Hepatocyte (in vitro differentiated cells): ENCODE measurements around the gene MEIS1. TPM values are rescaled to one million over a fixed set of nuclear protein-coding genes. Genes with fewer than 3 reads are reported as not detected.

ENCODE experiments used
- DNase-seq: peaks from one replicate; pipeline ENCODE4 v3.0.0-alpha.2; 2016; ENCODE audit warnings: low spot score
- H2AFZ ChIP-seq: fragments of 200-600 bp; sonication (generic); 2 replicates; pipeline ENCODE4 v1.6.0; 2016; ENCODE audit warnings: antibody characterized with exemption, mild to moderate bottlenecking
- H3K27ac ChIP-seq: fragments of 200-600 bp; sonication (generic); 2 replicates; pipeline ENCODE4 v1.5.1; 2016; ENCODE audit warnings: mild to moderate bottlenecking
- H3K27me3 ChIP-seq: fragments of 200-600 bp; sonication (generic); 2 replicates; pipeline ENCODE4 v1.6.1; 2016
- H3K36me3 ChIP-seq: fragments of 200-600 bp; sonication (generic); replicated peaks from 2 replicates; pipeline ENCODE4 v1.5.1; 2016; ENCODE audit warnings: low read depth; ENCODE audit not compliant: insufficient read depth
- H3K4me1 ChIP-seq: fragments of 200-600 bp; sonication (generic); 2 replicates; pipeline ENCODE4 v1.5.1; 2016; ENCODE audit warnings: mild to moderate bottlenecking, moderate library complexity; ENCODE audit not compliant: insufficient read depth
- H3K4me2 ChIP-seq: fragments of 200-600 bp; sonication (generic); 2 replicates; pipeline ENCODE4 v1.6.0; 2016
- H3K4me3 ChIP-seq: fragments of 200-600 bp; sonication (generic); 2 replicates; pipeline ENCODE4 v1.5.1; 2016; ENCODE audit warnings: mild to moderate bottlenecking
- H3K79me2 ChIP-seq: fragments of 200-600 bp; sonication (generic); 2 replicates; pipeline ENCODE4 v1.6.0; 2017; ENCODE audit warnings: mild to moderate bottlenecking
- H3K9me2 ChIP-seq: fragments of 200-600 bp; sonication (generic); replicated peaks from 2 replicates; pipeline ENCODE4 v1.6.0; 2017; ENCODE audit warnings: mild to moderate bottlenecking; ENCODE audit not compliant: insufficient read depth
- H3K9me3 ChIP-seq: fragments of 200-600 bp; sonication (generic); 2 replicates; pipeline ENCODE4 v1.5.1; 2016; ENCODE audit warnings: low read depth, mild to moderate bottlenecking
- H4K20me1 ChIP-seq: fragments of 200-600 bp; sonication (generic); 2 replicates; pipeline ENCODE4 v1.6.0; 2016; ENCODE audit warnings: mild to moderate bottlenecking; ENCODE audit not compliant: insufficient read depth, poor library complexity, severe bottlenecking
- EZH2 ChIP-seq: fragments of 200-600 bp; sonication (generic); IDR thresholded peaks from 2 replicates; pipeline ENCODE4 v1.6.1; 2016; ENCODE audit warnings: antibody characterized with exemption, mild to moderate bottlenecking, borderline replicate concordance
- EZH2phosphoT487 ChIP-seq: fragments of 200-600 bp; sonication (generic); IDR thresholded peaks from one replicate; pipeline ENCODE4 v1.6.1; 2018; ENCODE audit warnings: antibody characterized with exemption, mild to moderate bottlenecking, low read depth, moderate library complexity; ENCODE audit not compliant: unreplicated experiment, severe bottlenecking
- WGBS: methylation state at CpG from one replicate; pipeline ENCODE4 v1.1.6; 2016; ENCODE audit warnings: low lambda C conversion rate; ENCODE audit errors: missing lambda C conversion rate; 5-methylcytosine and 5-hydroxymethylcytosine counted together
- polyA plus RNA-seq: library from polyadenylated mRNA; unstranded; fragments of >200 nt; fragmentation: Nextera tagmentation; extraction: Ambion mirVana; gene quantifications from 2 replicates; pipeline ENCODE4 v1.2.1, GENCODE V29; 2016
- total RNA-seq: library from RNA; depleted of rRNA; stranded (reverse); fragments of >200 nt; gene quantifications from 2 replicates; pipeline ENCODE4 v1.2.3, GENCODE V29; 2014
- TF ChIP-seq, protein P1 (sequence below): fragments of 200-600 bp; sonication (generic); IDR thresholded peaks from 2 replicates; pipeline ENCODE4 v1.5.1; 2016; ENCODE audit warnings: antibody characterized with exemption, mild to moderate bottlenecking; ENCODE audit not compliant: poor library complexity

The MEIS1 gene
- total and polyA plus RNA-seq, 2 experiments from 2014 or later: 29.6 to 35.5 TPM

DNA sequence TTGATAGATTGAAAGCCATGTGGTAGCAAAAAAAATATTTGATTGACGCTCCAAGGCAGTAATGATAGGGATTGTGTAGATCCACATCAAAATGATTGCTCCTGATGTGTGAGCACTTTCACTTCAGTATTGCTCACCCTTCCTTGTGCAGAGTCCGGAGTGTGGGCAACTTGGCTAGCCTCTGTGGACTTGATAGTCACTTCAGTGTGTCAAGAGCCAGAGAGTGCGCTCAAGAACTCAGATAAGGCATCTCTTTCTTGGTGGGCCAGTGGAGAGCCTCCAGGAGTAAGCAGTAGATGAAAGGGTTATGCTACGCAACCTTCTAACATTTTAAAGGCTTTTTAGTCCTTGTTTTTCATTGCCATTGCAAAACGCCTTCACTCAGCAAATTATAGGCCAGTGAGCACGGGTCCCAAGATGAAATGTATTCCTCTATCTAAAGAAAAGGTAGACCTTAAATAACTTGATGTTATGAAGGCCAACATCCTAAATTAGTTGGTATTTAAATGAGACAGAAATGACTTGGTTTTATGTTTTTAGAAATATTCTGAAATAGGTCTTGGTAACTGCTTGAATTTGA, 84.4 kb downstream of the MEIS1 start:
- Histone ChIP-seq H3K4me2 (no peak overlapping the region), H3K79me2 (peaks cover 34% of the 10 kb centered on the region), H3K27me3 (no peaks in the 10 kb centered on the region), H3K4me1 (peaks cover 12% of the 10 kb centered on the region), H3K36me3 (no peaks in the 10 kb centered on the region), H3K4me3 (no peak overlapping the region), H4K20me1 (peaks cover 4% of the 10 kb centered on the region), H3K9me3 (no peaks in the 10 kb centered on the region), H3K9me2 (no peaks in the 10 kb centered on the region), H3K27ac (no peak overlapping the region), H2AFZ (no peak overlapping the region)
- TF ChIP-seq EZH2phosphoT487 (no peak), EZH2 (no peak)
- TF ChIP-seq, protein P1, sequence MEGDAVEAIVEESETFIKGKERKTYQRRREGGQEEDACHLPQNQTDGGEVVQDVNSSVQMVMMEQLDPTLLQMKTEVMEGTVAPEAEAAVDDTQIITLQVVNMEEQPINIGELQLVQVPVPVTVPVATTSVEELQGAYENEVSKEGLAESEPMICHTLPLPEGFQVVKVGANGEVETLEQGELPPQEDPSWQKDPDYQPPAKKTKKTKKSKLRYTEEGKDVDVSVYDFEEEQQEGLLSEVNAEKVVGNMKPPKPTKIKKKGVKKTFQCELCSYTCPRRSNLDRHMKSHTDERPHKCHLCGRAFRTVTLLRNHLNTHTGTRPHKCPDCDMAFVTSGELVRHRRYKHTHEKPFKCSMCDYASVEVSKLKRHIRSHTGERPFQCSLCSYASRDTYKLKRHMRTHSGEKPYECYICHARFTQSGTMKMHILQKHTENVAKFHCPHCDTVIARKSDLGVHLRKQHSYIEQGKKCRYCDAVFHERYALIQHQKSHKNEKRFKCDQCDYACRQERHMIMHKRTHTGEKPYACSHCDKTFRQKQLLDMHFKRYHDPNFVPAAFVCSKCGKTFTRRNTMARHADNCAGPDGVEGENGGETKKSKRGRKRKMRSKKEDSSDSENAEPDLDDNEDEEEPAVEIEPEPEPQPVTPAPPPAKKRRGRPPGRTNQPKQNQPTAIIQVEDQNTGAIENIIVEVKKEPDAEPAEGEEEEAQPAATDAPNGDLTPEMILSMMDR: no peak
- no peak for DNase-seq
- 94% methylated on average over 6 of the region's 6 CpGs for WGBS

DNA sequence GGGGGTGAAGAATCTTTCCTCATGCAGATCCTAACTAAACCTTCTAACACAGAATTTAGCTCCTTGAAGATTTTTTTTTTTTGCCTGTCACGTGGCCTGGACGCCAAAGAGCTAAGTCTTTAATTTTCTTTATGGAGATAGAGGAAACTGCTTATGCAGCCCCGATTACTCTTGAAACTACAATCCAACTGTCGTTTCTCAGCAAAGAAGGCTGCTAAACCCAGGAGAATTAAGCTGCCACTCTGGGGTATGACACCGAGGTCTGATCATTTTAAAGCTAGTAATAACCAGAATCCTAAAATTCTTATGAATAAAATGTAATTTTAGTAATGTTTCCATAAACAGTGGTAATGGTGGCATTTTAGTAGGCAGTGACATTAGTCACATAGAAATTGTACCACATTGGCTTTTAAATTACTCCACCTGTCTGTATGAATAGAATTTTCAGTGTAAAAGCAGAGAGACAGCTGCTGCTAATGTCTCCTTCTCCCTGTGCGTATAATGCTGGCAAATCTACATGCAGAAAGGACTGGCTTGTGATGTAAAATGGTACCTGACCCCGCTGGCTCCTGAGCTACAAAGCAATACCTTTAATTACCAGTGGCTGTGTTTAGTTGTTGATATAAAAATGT, 86.5 kb downstream of the MEIS1 start:
- H3K79me2 ChIP-seq: peaks cover 32% of the 10 kb centered on the region
- H3K27me3 ChIP-seq: no peaks in the 10 kb centered on the region
- H3K4me1 ChIP-seq: peaks cover 11% of the 10 kb centered on the region
- H3K9me3 ChIP-seq: no peaks in the 10 kb centered on the region
- no peak overlapping the region for H3K4me3 ChIP-seq
- no peak for DNase-seq
- H3K36me3 ChIP-seq: no peaks in the 10 kb centered on the region
- no peak overlapping the region for H2AFZ ChIP-seq
- H3K9me2 ChIP-seq: no peaks in the 10 kb centered on the region
- H4K20me1 ChIP-seq: peaks cover 4% of the 10 kb centered on the region
- 86% methylated on average over 7 of the region's 7 CpGs for WGBS
- no peak overlapping the region for H3K4me2 ChIP-seq
- H3K27ac ChIP-seq: no peak overlapping the region
- TF ChIP-seq EZH2 (no peak), EZH2phosphoT487 (no peak)
- TF ChIP-seq, protein P1: no peak

DNA sequence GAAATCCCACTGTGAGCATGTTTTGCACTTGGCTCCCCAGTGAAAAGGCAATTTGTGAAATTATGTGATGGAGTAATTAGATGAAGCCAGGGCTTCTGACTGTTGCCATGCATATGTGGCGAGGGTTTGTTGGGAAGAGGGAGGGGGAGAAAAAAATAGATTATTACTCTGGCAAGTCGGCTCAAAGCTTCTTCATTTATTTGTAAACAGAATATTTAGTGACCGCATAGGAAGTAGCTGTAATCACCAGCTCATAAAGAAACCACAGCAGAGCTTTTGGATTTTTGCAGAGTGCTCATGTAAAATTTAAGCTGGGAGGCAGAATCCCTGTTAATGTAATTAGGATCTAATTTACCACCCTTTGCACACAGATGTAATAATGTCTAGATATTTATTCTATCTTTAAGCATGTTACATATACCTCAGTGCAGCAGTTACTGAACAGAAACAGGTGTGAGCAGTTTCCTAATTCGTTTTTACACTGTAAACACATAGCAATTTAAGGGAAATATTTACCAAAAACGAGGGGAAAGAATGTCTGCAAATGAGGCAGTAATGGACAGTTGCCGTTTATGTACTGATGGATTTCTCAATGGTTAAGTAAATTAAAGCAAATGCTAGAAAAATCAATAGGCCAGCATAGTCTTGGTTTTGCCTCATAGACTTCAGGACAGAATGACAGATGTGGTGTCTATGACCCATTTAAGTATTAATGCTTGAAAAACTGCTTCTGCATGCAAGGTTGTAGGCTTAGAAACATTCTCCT, 87.9 kb downstream of the MEIS1 start:
- no peak overlapping the region for H3K27ac ChIP-seq

More for the DNA sequence above, 87.9 kb downstream of the MEIS1 start:
- H3K9me2 ChIP-seq: no peaks in the 10 kb centered on the region
- peaks cover 25% of the 10 kb centered on the region for H3K79me2 ChIP-seq
- 45% methylated on average over 6 of the region's 6 CpGs for WGBS
- peaks cover 4% of the 10 kb centered on the region for H4K20me1 ChIP-seq
- TF ChIP-seq EZH2phosphoT487 (no peak), EZH2 (no peak)
- TF ChIP-seq, protein P1: no peak
- H2AFZ ChIP-seq: no peak overlapping the region
- DNase-seq: no peak
- no peak overlapping the region for H3K4me3 ChIP-seq
- peaks cover 11% of the 10 kb centered on the region for H3K4me1 ChIP-seq
- H3K4me2 ChIP-seq: no peak overlapping the region
- H3K27me3 ChIP-seq: no peaks in the 10 kb centered on the region
- no peaks in the 10 kb centered on the region for H3K36me3 ChIP-seq
- H3K9me3 ChIP-seq: no peaks in the 10 kb centered on the region
